Stimulated activated naive CD8-positive, alpha-beta T cell treated with anti-CD3 and anti-CD28 coated beads, Interleukin-15, amount 100 ng/mL, for 72 hours (primary cell): ENCODE data around the gene RAPGEF1.
"Not testable (repeated sequence)": the region's sequence is repeated elsewhere in the genome, so short reads cannot be mapped to it uniquely, and the experiment has no call there.

Experiments
- ATAC-seq: fragments of 150-1000 bp; cut with Tn5 transposase; 2 replicates; pipeline ENCODE4 v1.10.0; 2021; ENCODE audit warnings: mild to moderate bottlenecking, moderate library complexity
- DNase-seq, 2 donors: peaks; one replicate each; pipeline ENCODE4 v3.0.0; 2021 to 2022
- H3K27ac Mint-ChIP-seq, 2 donors: one replicate each; pipeline ENCODE4 v1.8.0; 2022; ENCODE audit warnings: mild to moderate bottlenecking in 2 of 2, mixed read lengths in 2 of 2, moderate library complexity in 2 of 2
- H3K27me3 Mint-ChIP-seq: one replicate; pipeline ENCODE4 v1.8.0; 2022; ENCODE audit warnings: mixed read lengths
- H3K4me1 Mint-ChIP-seq: one replicate; pipeline ENCODE4 v1.8.0; 2022; ENCODE audit warnings: mild to moderate bottlenecking, mixed read lengths
- H3K4me3 Mint-ChIP-seq, 2 donors: one replicate each; pipeline ENCODE4 v1.8.0; 2022; ENCODE audit warnings: mild to moderate bottlenecking in 2 of 2, mixed read lengths in 2 of 2, moderate library complexity in 1 of 2
- H3K9me3 Mint-ChIP-seq, 2 donors: one replicate each; pipeline ENCODE4 v1.8.0; 2022; ENCODE audit warnings: mixed read lengths in 2 of 2

The RAPGEF1 gene

DNA sequence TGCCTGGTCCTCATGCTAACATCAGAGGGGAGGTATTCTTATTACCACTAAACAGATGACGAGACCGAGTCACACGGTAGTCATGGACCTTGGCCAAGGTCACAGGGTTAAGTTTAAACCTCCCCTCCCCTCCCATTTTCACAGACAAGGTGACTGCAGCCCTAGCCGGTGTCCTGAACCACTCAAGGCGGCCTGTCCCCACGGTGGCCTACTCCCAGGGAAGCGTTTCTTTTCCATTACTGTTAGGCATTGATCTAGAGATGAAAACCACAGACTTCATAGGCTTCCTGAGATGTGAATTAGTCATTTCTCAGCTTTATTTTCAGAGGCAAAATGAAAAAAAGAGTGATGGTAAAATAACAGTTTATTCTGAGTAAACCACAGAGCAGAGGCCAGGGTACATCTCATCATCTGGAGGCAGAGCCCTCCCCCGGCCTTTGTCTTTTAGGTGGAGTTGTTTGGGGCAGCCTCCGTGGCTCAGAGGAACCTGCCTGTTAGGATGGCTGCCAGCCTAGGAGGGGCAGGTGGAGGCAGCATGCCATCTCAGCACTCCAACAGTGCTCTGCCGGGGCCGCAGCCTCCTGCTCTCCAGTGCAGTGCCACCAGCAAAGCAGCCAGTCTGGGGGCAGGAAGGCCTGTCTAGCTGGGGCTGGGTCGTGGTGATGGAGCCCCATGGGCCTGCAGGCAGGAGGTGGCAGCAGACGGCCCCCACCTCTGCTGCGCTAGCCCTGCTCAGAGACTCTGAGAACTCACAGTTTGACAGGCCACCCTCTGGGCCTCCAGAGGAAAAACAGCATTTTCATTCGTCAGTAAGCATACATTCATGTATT is 71.2 kb downstream of the RAPGEF1 start:
- H3K4me3 Mint-ChIP-seq: peak overlapping the region; percentile 71 to 87
- no peaks in the 10 kb centered on the region for H3K9me3 Mint-ChIP-seq
- DNase-seq (peak; percentile 68 to 74), ATAC-seq (peak; percentile 86)
- H3K27ac Mint-ChIP-seq: peak overlapping the region; percentile 97 to 99
- peaks cover 89% of the 10 kb centered on the region for H3K4me1 Mint-ChIP-seq
- no peaks in the 10 kb centered on the region for H3K27me3 Mint-ChIP-seq

- H3K4me3 Mint-ChIP-seq: peak overlapping the region; percentile 75 to 83
- peaks cover 89% of the 10 kb centered on the region for H3K4me1 Mint-ChIP-seq
- DNase-seq (no peak), ATAC-seq (no peak)
- H3K27me3 Mint-ChIP-seq: no peaks in the 10 kb centered on the region
- no peaks in the 10 kb centered on the region for H3K9me3 Mint-ChIP-seq
- H3K27ac Mint-ChIP-seq: peak overlapping the region; percentile 94 to 99
These were observed 71.8 kb downstream of the RAPGEF1 start for GRCh38 chr9:131668057-131668438.

- Mint-ChIP-seq H3K27ac (peak overlapping the region; percentile 94 to 97), H3K4me1 (peaks cover 89% of the 10 kb centered on the region), H3K4me3 (peak overlapping the region; percentile 75 to 83), H3K27me3 (no peaks in the 10 kb centered on the region), H3K9me3 (no peaks in the 10 kb centered on the region)
- peak in 1 of 2 donors; percentile 67 for DNase-seq
- ATAC-seq: peak; percentile 70
These were observed 72.3 kb downstream of the RAPGEF1 start for GRCh38 chr9:131667576-131667975.

- Mint-ChIP-seq H3K9me3 (no peaks in the 10 kb centered on the region), H3K27ac (peak overlapping the region in 1 of 2 donors; percentile 97), H3K4me1 (peaks cover 89% of the 10 kb centered on the region), H3K27me3 (no peaks in the 10 kb centered on the region), H3K4me3 (peak overlapping the region; percentile 62 to 75)
- DNase-seq (no peak), ATAC-seq (no peak)
These were observed 73.1 kb downstream of the RAPGEF1 start for GRCh38 chr9:131666774-131667173.

GRCh38 chr9:131666029-131666428 is 73.8 kb downstream of the RAPGEF1 start:
- H3K4me3 Mint-ChIP-seq: no peak overlapping the region
- no peaks in the 10 kb centered on the region for H3K9me3 Mint-ChIP-seq
- no peak overlapping the region for H3K27ac Mint-ChIP-seq
- ATAC-seq: no peak
- H3K27me3 Mint-ChIP-seq: no peaks in the 10 kb centered on the region
- DNase-seq: no peak
- H3K4me1 Mint-ChIP-seq: peaks cover 87% of the 10 kb centered on the region

DNA sequence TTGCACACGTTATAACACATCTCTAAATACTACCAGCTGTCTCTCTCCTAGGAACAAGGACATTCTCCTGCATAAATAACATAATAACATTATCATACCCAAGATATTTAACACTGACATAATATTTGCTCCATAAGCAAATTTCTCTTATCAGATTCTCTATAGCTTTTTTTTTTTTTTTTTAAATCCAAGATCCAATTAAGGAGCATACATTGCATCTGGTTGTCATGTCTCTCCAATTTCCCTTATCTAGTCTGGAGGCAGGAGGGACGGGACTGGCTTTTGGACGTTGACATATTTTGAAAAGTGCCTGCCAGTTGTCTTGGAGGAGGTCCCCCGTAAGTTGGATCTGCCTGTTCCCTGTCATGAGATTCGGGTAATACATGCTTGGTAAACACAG is 76.6 kb downstream of the RAPGEF1 start:
- Mint-ChIP-seq H3K27me3 (no peaks in the 10 kb centered on the region), H3K4me3 (peak overlapping the region in 1 of 2 donors; percentile 67), H3K9me3 (no peaks in the 10 kb centered on the region), H3K27ac (no peak overlapping the region), H3K4me1 (peaks cover 84% of the 10 kb centered on the region)
- ATAC-seq: no peak
- no peak for DNase-seq

GRCh38 chr9:131662289-131662621 is 77.6 kb downstream of the RAPGEF1 start:
- peak overlapping the region; percentile 14 to 71 for H3K27ac Mint-ChIP-seq
- not testable (repeated sequence) for ATAC-seq, DNase-seq, H3K9me3 Mint-ChIP-seq, H3K27me3 Mint-ChIP-seq
- peaks cover 84% of the 10 kb centered on the region for H3K4me1 Mint-ChIP-seq
- peak overlapping the region; percentile 35 to 67 for H3K4me3 Mint-ChIP-seq

- H3K9me3 Mint-ChIP-seq: no peaks in the 10 kb centered on the region
- peaks cover 84% of the 10 kb centered on the region for H3K4me1 Mint-ChIP-seq
- H3K27ac Mint-ChIP-seq: peak overlapping the region; percentile 14 to 71
- no peaks in the 10 kb centered on the region for H3K27me3 Mint-ChIP-seq
- ATAC-seq (peak; percentile 92), DNase-seq (peak; percentile 50 to 62)
- peak overlapping the region; percentile 35 to 67 for H3K4me3 Mint-ChIP-seq
These were observed 78.1 kb downstream of the RAPGEF1 start for GRCh38 chr9:131661568-131662288.

DNA sequence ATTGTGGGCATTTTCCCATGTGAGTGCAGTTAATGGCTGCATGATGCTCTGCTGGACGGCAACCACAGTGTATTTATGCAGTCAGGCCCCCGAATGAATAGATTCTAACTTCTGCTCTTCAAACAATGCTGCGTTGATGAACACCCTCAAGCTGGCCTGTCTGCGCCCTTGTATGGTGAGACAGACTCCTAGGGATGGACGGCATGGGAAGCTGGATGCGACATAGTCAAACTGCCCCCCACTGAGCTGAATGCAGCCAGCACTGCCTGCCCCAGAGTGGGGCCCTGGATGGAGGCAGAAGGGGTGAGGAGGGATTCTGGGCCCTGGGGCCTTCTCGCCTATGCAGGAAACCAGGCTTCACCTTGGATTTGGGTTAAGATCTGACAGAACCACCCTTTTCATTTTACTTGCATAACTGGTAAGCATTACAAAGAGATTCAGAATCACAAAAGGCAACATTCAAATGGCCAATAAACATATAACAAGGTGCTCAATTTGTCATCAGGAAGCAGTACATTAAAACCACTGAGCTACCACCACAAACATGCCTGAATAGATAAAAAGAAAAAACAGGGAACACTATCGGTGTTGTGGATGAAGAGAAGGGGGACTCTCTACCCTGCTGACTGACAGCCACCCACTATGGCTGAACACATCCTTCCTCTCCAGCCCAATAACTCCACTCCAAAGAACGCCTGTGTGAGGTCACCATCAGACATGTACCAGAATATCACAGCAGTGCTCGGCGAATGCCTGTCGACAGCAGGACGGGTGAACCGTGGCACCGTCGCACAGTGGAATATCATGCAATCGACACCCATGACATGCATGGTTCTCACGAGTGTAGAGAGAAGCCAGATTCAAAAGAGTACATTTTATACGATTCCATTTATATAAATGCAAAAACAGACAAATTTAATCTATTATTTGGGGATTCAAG is 79.1 kb downstream of the RAPGEF1 start:
- Mint-ChIP-seq H3K9me3 (no peaks in the 10 kb centered on the region), H3K27me3 (no peaks in the 10 kb centered on the region), H3K4me1 (peaks cover 87% of the 10 kb centered on the region), H3K27ac (peak overlapping the region in 1 of 2 donors; percentile 48), H3K4me3 (no peak overlapping the region)
- ATAC-seq: no peak
- DNase-seq: no peak

DNA sequence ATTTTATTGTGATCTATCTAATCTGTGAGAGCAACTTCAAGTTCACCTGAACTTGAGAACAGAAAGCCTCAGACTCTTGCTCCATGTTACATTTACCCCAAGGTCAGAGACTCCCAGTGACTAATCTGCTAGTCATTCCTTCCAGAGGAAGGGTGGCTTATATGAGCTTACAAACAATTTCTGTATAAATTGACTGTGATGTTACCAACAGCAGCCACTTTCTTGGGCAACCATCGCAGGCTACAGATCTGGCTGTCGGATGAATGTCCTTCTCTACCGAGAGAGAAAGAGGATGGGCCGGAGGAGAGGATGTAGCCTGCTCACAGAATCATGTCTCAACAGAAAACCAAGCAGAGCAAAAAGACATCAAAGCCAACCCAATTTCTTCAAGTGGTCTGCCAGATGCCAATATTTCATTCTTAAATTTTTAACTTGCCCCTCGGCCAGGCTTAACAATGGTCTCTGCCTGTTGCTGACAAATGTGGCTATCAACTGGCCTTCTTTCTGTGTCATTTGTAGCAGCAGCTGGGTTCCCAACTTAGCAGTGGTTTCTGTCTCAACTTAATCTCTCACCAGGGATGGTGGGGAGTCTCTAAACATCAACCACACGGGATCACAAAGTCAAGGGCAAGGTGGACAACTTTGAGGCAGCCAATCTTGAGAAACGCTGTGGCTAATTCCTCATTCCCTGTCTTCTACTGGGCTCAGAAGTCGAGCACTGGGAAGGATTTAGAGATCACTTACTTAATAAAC is 81.3 kb downstream of the RAPGEF1 start:
- no peaks in the 10 kb centered on the region for H3K27me3 Mint-ChIP-seq
- peaks cover 91% of the 10 kb centered on the region for H3K4me1 Mint-ChIP-seq
- peak in 1 of 2 donors; percentile 53 for DNase-seq
- peak; percentile 79 for ATAC-seq
- H3K27ac Mint-ChIP-seq: peak overlapping the region; percentile 98
- H3K4me3 Mint-ChIP-seq: peak overlapping the region; percentile 77 to 81
- H3K9me3 Mint-ChIP-seq: no peaks in the 10 kb centered on the region

GRCh38 chr9:131657940-131658339 is 81.9 kb downstream of the RAPGEF1 start:
- DNase-seq: no peak
- Mint-ChIP-seq H3K27ac (peak overlapping the region; percentile 60 to 98), H3K27me3 (no peaks in the 10 kb centered on the region), H3K9me3 (no peaks in the 10 kb centered on the region), H3K4me3 (peak overlapping the region; percentile 77 to 81), H3K4me1 (peaks cover 89% of the 10 kb centered on the region)
- ATAC-seq: no peak

GRCh38 chr9:131657456-131657855 is 82.4 kb downstream of the RAPGEF1 start:
- H3K9me3 Mint-ChIP-seq: no peaks in the 10 kb centered on the region
- DNase-seq: no peak
- H3K27me3 Mint-ChIP-seq: no peaks in the 10 kb centered on the region
- no peak for ATAC-seq
- H3K4me3 Mint-ChIP-seq: peak overlapping the region in 1 of 2 donors; percentile 77
- H3K4me1 Mint-ChIP-seq: peaks cover 88% of the 10 kb centered on the region
- H3K27ac Mint-ChIP-seq: peak overlapping the region; percentile 48 to 98

DNA sequence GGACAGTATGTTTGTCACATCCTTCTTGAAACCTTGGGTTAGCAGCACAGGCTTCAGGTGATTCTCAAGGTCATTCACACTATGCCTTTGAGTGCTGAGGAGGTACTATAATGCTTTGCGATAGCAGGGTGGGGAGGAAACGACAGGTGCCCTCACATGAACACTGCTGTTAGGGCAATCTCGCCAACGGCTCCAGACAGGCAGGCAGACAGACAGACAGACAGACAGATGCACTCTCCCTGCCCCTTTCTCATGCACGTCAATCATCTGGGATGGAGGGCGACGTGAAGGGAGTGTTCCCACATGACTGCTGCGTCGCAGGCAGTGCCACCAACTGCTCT is 82.9 kb downstream of the RAPGEF1 start:
- Mint-ChIP-seq H3K4me1 (peaks cover 88% of the 10 kb centered on the region), H3K27ac (peak overlapping the region; percentile 29 to 72), H3K4me3 (peak overlapping the region; percentile 52 to 66), H3K9me3 (no peaks in the 10 kb centered on the region), H3K27me3 (no peaks in the 10 kb centered on the region)
- DNase-seq: no peak
- peak; percentile 53 for ATAC-seq

DNA sequence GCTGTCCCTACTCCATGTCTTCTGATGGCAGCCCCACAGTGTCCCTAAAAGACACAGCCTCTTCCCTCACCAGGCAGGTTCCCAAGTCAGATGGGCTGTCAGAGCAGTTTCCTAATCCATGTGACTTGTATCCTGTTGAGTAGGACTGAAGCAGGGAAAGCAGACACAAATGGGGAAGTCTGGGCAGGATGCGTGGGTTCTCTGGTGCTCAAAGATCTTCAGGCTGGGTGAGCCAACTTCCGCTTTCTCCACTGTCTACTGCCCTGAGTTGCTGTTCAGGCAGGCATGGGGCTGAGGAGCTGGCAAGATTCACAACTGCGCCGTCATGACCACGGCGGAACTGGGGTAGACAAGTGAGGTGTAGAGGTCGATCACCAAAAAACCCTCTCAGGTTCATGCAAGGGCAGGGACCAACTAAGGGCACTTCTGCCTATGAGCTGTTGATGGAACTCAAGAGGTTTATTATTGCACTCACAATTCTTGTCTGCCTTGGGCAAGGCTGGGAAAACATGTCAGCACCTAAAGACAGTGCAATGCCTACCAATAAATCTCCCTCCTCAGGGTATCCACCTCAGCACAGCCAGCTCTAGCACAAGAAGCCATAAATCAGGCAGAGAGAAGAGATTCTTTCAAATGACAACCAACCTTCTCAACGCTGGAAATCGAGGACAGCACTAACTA is 83.4 kb downstream of the RAPGEF1 start:
- DNase-seq: peak; percentile 43 to 71
- no peaks in the 10 kb centered on the region for H3K9me3 Mint-ChIP-seq

More for the DNA sequence above, 83.4 kb downstream of the RAPGEF1 start:
- ATAC-seq: peak; percentile 88
- Mint-ChIP-seq H3K4me1 (peaks cover 90% of the 10 kb centered on the region), H3K4me3 (peak overlapping the region; percentile 52 to 66), H3K27ac (peak overlapping the region; percentile 65 to 72), H3K27me3 (no peaks in the 10 kb centered on the region)
